Stimulated activated CD4-positive, alpha-beta T cell treated with anti-CD3 and anti-CD28 coated beads, Interleukin-15, amount 100 ng/mL, for 48 hours (primary cell): ENCODE measurements around the gene PDE4D.
"Not testable (repeated sequence)": the region's sequence is repeated elsewhere in the genome, so short reads cannot be mapped to it uniquely, and the experiment has no call there.

Source experiments
- DNase-seq, 2 donors: peaks; one replicate each; pipeline ENCODE4 v3.0.0-alpha.2; 2020; ENCODE audit warnings: low read depth in 2 of 2

PDE4D gene

GRCh38 chr5:59703789-59704188, 189.7 kb downstream of the PDE4D start:
- DNase-seq = no peak

GRCh38 chr5:59698207-59699178, 195.0 kb downstream of the PDE4D start:
- no peak for DNase-seq

- no peak for DNase-seq
Observed at GRCh38 chr5:59694411-59694810, 199.1 kb downstream of the PDE4D start.

GRCh38 chr5:59693492-59694309, 199.8 kb downstream of the PDE4D start:
- DNase-seq = no peak

- no peak for DNase-seq
Observed at GRCh38 chr5:59685793-59686192, 207.7 kb downstream of the PDE4D start.

- no peak for DNase-seq
Observed at GRCh38 chr5:59685191-59685530, 208.4 kb downstream of the PDE4D start.

- no peak for DNase-seq
Observed at GRCh38 chr5:59684388-59685190, 208.9 kb downstream of the PDE4D start.

GRCh38 chr5:59683311-59683710, 210.2 kb downstream of the PDE4D start:
- DNase-seq = no peak

GRCh38 chr5:59682542-59682941, 211.0 kb downstream of the PDE4D start:
- no peak for DNase-seq

- DNase-seq = no peak
Observed at GRCh38 chr5:59678943-59679342, 214.6 kb downstream of the PDE4D start.

GRCh38 chr5:59674763-59675162, 218.8 kb downstream of the PDE4D start:
- no peak for DNase-seq

- no peak for DNase-seq
Observed at GRCh38 chr5:59673438-59674058, 220.0 kb downstream of the PDE4D start.

- DNase-seq = no peak
Observed at GRCh38 chr5:59666440-59667068, 227.0 kb downstream of the PDE4D start.

- DNase-seq = not testable (repeated sequence)
Observed at GRCh38 chr5:59665832-59666203, 227.7 kb downstream of the PDE4D start.

GRCh38 chr5:59665086-59665831, 228.3 kb downstream of the PDE4D start:
- no peak for DNase-seq

GRCh38 chr5:59661954-59662615, 231.4 kb downstream of the PDE4D start:
- DNase-seq = no peak

GRCh38 chr5:59661311-59661710, 232.2 kb downstream of the PDE4D start:
- DNase-seq = no peak

- DNase-seq = no peak
Observed at GRCh38 chr5:59660737-59661136, 232.8 kb downstream of the PDE4D start.

- DNase-seq = no peak
Observed at GRCh38 chr5:59656351-59657254, 236.9 kb downstream of the PDE4D start.
